ENCODE results near the gene FREM1.

- TF ChIP-seq, protein P1, sequence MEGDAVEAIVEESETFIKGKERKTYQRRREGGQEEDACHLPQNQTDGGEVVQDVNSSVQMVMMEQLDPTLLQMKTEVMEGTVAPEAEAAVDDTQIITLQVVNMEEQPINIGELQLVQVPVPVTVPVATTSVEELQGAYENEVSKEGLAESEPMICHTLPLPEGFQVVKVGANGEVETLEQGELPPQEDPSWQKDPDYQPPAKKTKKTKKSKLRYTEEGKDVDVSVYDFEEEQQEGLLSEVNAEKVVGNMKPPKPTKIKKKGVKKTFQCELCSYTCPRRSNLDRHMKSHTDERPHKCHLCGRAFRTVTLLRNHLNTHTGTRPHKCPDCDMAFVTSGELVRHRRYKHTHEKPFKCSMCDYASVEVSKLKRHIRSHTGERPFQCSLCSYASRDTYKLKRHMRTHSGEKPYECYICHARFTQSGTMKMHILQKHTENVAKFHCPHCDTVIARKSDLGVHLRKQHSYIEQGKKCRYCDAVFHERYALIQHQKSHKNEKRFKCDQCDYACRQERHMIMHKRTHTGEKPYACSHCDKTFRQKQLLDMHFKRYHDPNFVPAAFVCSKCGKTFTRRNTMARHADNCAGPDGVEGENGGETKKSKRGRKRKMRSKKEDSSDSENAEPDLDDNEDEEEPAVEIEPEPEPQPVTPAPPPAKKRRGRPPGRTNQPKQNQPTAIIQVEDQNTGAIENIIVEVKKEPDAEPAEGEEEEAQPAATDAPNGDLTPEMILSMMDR (IDR thresholded peaks at IDR 0.05), result no peak
- TF ChIP-seq POLR2A (IDR thresholded peaks at IDR 0.05), result no peak
Measured at GRCh38 chr9:14857449-14858305, 52.6 kb downstream of the FREM1 start.
